ENCODE data around the gene RHOJ. TPM values are rescaled to one million over a fixed set of nuclear protein-coding genes. Genes with fewer than 3 reads are reported as not detected.

The RHOJ gene
- total and polyA plus RNA-seq, 2 of the 8 experiments (the other 6 are each of a cell fraction or from before 2014, with no cell fraction given): 0.11 TPM; not detected in 1

GRCh38 chr14:63204407-63205043, at the start of gene RHOJ (continued):
- no peak for TF ChIP-seq CHD7 (IDR thresholded peaks at IDR 0.05; ENCODE audit: insufficient replicate concordance, low read length)
- TF ChIP-seq EP300 (IDR thresholded peaks at IDR 0.05; ENCODE audit: borderline replicate concordance in 1 of 2, low read depth in 2 of 2, low read length in 2 of 2): no peak
- no peak for TF ChIP-seq USF2 (IDR thresholded peaks at IDR 0.05; ENCODE audit: low read length)
- no peak for TF ChIP-seq NANOG (IDR thresholded peaks at IDR 0.05; ENCODE audit: insufficient read depth, low read depth, low read length, poor library complexity, severe bottlenecking)
- no peak for TF ChIP-seq E2F6 (IDR thresholded peaks at IDR 0.05)
- no peak for TF ChIP-seq HDAC6 (IDR thresholded peaks at IDR 0.05; ENCODE audit: low read depth, low read length)
- no peak for TF ChIP-seq RFX5 (IDR thresholded peaks at IDR 0.05; ENCODE audit: borderline replicate concordance, low read depth, low read length)
- no peak for TF ChIP-seq SIRT6 (IDR thresholded peaks at IDR 0.05; ENCODE audit: low read length)

Data from H1 (cell line).